Epithelial cell of prostate (primary cell): ENCODE measurements around the gene PRM3.
A peak's percentile ranks its signal among the peaks of the same experiment; 100 is the strongest.

ENCODE experiments used
- DNase-seq: peaks from one replicate; pipeline ENCODE4 v3.0.0-alpha.2; 2011; ENCODE audit warnings: low read depth, low spot score
- H3K27ac ChIP-seq: fragments of 450-650 bp; 2 replicates; pipeline ENCODE4 v1.5.1; 2017; ENCODE audit warnings: mild to moderate bottlenecking

The PRM3 gene

DNA sequence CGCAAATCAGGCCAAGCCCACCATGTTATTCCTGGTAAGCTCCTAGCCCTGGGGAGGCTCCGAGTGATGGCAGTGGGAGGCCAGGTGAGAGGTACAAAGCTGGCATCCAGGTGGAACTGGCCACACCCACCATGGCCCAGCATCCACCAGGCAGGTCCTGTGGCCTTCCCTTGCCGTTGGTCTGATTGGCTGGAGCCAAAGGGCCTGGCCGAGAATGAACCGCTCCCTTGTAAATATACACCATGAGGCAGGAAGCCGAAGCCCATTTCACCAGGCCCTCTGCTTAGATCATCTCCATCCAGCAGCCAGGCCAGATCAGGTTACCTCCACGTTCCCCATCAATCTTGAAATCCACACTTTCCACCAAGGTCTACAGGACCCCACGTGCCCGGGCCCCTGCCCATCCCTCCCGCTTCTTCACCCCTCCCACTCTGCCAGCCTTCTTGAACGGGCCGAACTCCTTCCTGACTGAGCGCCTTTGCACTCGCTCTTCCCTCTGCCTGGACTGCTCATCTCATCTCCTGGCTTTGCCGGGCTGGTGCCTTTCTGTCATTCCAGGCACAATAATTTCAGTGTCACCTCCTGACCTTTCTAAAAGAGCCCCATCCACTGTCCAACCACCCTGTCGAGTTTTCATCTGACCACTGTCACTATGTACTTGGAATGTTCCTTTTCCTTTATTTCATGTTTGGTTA is 23.2 kb downstream of the PRM3 start:
- H3K27ac ChIP-seq, result no peak overlapping the region
- DNase-seq, result no peak

GRCh38 chr16:11249233-11250061 is 24.0 kb downstream of the PRM3 start:
- no peak overlapping the region for H3K27ac ChIP-seq
- no peak for DNase-seq

DNA sequence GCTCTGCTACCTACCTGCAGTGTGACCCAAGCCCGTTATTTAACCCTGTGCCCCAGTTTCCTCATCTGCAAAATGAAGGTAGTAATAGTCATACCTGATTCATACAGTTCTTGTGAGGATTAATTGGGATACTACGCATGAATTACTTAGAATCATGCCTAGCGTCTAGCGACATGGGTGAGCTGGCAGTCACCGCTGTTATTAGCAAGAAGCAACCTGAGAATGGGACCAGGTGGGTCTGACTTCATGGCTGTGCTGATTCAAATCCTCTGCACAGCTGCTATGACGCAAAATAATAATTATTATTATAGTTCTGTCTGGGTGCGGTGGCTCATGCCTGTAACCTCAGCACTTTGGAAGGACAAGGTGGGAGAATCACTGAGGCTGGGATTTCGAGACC is 25.3 kb downstream of the PRM3 start:
- peak; percentile 36 for DNase-seq
- no peak overlapping the region for H3K27ac ChIP-seq

GRCh38 chr16:11245988-11246387 is 27.4 kb downstream of the PRM3 start:
- DNase-seq, result no peak

GRCh38 chr16:11245222-11245737 is 28.1 kb downstream of the PRM3 start:
- no peak for DNase-seq
- H3K27ac ChIP-seq, result no peak overlapping the region

More at GRCh38 chr16:11245988-11246387, 27.4 kb downstream of the PRM3 start:
- H3K27ac ChIP-seq, result no peak overlapping the region

GRCh38 chr16:11242658-11243057 is 30.8 kb downstream of the PRM3 start:
- no peak overlapping the region for H3K27ac ChIP-seq
- DNase-seq, result no peak

DNA sequence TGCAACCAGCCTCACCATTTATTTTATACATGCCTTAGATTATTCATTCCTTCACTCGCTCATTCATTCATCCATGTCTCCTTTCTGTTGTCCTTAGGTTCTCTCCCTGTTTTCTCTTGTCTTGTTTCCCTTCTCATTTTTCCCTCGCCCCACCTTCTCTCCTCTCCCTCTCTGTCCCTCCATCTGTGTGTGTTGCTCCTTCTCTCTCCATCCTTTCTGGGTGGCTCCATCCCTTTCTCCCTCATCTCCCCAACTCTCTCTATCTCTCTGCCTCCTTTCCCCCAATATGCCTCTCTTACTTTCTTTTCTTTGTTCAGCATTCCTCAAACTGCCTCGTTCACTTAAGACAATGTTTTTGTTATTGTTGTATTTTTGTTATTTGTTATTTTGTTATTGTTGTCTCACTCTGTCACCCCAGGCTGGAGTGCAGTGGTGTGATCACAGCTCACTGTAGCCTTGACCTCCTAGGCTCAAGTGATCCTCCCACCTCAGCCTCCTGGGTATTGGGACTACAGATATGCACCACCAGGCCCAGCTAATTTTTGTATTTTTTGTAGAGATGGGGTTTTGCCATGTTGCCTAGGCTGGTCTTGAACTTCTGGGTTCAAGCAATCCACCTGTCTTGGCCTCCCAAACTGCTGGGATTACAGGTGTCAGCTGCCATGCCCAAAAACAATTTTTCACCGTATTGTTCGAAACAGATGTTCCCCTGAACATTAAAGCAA is 31.8 kb downstream of the PRM3 start:
- no peak overlapping the region for H3K27ac ChIP-seq
- no peak for DNase-seq

DNA sequence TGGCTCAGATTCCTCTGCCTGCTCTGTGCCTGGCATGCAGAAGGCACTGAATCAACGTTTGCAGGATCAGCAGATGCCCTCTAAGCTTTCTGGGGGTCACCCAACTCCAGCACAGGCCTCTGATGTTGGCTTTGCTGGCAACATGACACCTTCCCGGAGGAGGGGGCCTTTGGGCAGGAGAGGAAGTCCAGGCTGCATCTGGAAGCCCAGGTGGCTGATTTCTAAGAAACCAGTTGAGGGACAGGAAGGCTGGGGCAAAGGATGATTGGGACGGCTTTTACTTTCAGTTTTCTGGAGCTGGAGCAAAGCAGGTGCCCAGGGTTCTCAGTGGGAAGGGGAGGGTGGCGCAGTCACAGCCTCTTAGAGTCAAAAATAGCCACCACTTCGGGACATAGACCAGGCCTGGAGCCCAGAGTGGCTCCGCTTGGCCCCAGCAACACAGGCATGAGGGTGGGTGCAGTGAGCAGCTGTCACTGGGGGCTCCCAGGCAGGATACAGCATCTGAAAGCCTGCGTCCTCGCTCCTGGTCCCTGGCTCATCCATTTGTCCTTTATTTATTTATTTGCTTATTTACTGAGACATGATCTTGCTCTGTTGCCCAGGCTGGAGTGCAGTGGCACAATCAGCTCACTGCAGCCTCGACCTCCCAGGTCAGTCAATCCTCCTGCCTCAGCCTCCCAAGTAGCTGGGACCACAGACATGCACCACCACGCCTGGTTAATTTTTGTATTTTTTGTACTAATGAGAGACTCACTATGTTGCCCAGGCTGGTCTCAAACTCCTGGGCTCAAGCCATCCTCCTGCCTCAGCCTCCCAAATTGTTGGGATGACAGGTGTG is 32.6 kb downstream of the PRM3 start:
- DNase-seq, result no peak

GRCh38 chr16:11239644-11240632 is 33.5 kb downstream of the PRM3 start:
- DNase-seq, result no peak
- no peak overlapping the region for H3K27ac ChIP-seq

More for the DNA sequence above, 32.6 kb downstream of the PRM3 start:
- no peak overlapping the region for H3K27ac ChIP-seq

DNA sequence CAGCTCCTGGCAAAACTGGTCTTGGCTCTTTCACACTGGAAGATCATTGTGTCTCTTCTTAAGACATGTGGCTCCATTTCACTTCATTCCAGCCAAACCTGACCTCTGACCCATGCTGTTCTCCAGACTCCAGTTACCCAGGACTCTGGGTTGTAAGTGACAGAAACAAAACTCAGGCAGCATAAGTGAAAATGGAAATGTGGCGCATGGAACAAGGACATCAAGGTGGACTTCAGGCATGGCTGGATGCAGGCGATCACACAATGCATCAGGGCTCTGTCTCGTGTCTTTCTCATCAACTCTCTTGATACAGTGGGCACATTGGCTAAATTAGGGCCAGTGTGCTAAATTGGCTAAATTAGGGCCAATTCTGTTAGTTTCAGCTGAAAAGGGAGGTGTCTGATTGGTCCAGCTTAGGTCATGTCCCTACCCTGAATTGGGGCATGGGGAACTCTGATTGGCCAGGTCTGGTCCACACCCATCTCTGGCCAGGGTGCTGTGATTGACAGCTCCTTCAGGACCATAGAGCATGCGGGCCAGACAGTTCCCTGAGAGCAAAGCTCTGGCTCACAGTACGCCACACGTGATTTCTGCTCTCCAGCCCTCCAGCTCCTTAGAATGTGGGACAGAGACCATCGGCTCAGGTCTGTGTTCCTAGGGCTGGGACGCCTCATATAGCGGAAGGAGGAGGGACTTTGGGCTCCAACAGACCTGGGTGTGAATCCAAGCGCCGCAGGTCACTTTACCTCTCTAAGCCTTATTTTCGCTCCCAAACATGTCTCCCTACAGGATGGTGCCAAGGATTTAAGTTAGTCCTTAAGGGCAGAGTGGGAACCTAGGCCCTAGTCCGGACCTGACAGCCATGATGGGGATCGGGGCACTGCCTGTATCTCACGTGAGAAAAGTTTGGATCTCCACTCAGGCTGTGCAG is 34.9 kb downstream of the PRM3 start:
- H3K27ac ChIP-seq, result no peak overlapping the region

GRCh38 chr16:11236461-11237254 is 36.8 kb downstream of the PRM3 start:
- no peak overlapping the region for H3K27ac ChIP-seq
- DNase-seq, result no peak

More for the DNA sequence above, 34.9 kb downstream of the PRM3 start:
- no peak for DNase-seq

DNA sequence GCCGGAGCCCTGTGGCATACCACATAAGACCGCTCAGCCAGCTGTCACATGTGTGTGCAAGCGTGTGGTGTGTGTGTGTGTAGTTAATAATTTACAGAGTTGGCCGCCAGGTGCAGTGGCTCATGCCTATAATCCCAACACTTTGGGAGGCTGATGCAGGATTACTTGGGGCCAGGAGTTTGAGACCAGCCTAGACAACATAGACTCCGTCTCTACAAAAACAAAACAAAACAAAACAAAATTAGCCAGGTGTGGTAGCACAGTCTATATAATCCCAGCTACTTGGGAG is 37.8 kb downstream of the PRM3 start:
- DNase-seq, result no peak
- H3K27ac ChIP-seq, result no peak overlapping the region

DNA sequence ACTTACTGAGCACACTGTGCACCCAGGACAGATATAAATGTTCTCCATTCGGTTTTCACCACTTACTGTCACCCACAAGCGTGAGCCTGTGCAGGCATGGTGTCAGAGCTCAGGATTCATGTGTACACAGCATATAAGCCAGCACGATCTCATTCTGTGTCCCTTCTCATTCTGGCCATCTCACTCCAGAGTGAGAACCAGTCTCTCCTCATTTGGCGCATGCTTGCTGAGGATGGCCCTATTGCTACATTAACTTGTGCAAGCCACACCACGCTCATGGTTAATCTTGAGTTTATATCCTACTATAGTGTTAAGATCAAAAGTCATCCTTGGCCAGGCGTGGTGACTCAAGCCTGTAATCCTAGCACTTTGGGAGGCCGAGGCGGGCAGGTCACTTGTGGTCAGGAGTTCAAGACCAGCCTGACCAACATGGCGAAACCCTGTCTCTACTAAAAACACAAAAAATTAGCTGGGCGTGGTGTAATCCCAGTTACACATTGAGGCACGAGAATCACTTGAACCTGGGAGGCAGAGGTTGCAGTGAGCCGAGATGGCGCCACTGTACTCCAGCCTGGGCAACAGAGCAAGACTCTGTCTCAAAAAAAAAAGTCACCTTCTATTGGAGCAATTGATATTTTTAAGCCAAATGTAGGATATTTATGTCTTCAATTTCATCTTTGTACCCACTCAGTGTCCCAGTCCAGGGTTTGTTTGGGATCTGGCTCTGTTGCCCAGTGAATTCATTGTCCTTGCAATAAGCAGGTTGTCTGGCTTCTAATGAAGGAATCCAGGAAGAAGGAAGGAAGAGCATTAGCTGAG is 38.3 kb downstream of the PRM3 start:
- H3K27ac ChIP-seq, result no peak overlapping the region
- DNase-seq, result no peak

- no peak overlapping the region for H3K27ac ChIP-seq
- no peak for DNase-seq
These were observed 39.6 kb downstream of the PRM3 start for GRCh38 chr16:11233727-11234376.

- DNase-seq, result no peak
- H3K27ac ChIP-seq, result no peak overlapping the region
These were observed 40.3 kb downstream of the PRM3 start for GRCh38 chr16:11232852-11233726.
